HepG2 (cell line): ENCODE results near the gene MPIG6B. TPM values are rescaled to one million over a fixed set of nuclear protein-coding genes. Genes with fewer than 3 reads are reported as not detected.

Source experiments
- ATAC-seq: fragments of 200-7000 bp; cut with Tn5 transposase; 3 replicates; pipeline ENCODE4 v1.9.1; 2020; ENCODE audit warnings: mild to moderate bottlenecking, moderate library complexity
- BruUV-seq: library from RNA; stranded (reverse); fragments of 400-500 nt; replicated peaks from 2 replicates; lab custom pipeline; 2021; lab: Mats Ljungman, UMichigan
- CTCF ChIA-PET: fragments of 300-600 bp; formaldehyde crosslinking; extraction: SDS; loops from one replicate; lab custom pipeline; 2021; ENCODE audit warnings: low total read pairs, inconsistent platforms, low intra/inter-chr PET ratio; lab: Yijun Ruan, JAX
- POLR2A ChIA-PET: fragments of 350-600 bp; sonication (Branson Sonifier 250); formaldehyde crosslinking; loops from one replicate; lab custom pipeline; 2020; ENCODE audit warnings: antibody characterized with exemption, inconsistent platforms; lab: Yijun Ruan, JAX
- DNase-seq: peaks from one replicate; pipeline ENCODE4 v3.0.0-alpha.2; 2015; ENCODE audit warnings: low spot score
- FAIRE-seq: peaks from 3 replicates; lab custom pipeline; 2011; peaks lifted over from hg19 to GRCh38; lab: Jason Lieb, UNC
- H2AFZ ChIP-seq: one replicate; pipeline ENCODE4 v1.6.1; 2011; ENCODE audit warnings: low read length, inconsistent platforms
- H3K27ac ChIP-seq: fragments of 300-600 bp; 3 replicates; pipeline ENCODE4 v1.8.0; 2011; ENCODE audit warnings: mixed run types, mild to moderate bottlenecking, mixed read lengths, low read length, inconsistent platforms; ENCODE audit not compliant: insufficient read depth; ENCODE audit errors: extremely low read length
- H3K27me3 ChIP-seq, 2 experiments: fragments of 200-600 bp in 1 of 2; 2 replicates in 1 of 2; 3 replicates in 1 of 2; pipeline versions ENCODE4 v1.6.0 to v1.8.0; 2011; ENCODE audit warnings: low read length in 2 of 2, mild to moderate bottlenecking in 2 of 2, moderate library complexity in 2 of 2, inconsistent platforms in 1 of 2; ENCODE audit not compliant: insufficient read depth in 2 of 2, control insufficient read depth in 1 of 2
- H3K36me3 ChIP-seq, 2 experiments: fragments of 200-600 bp in 1 of 2; replicated peaks in 1 of 2; 2 replicates in 1 of 2; 3 replicates in 1 of 2; pipeline versions ENCODE4 v1.5.1 to v1.8.0; 2011; ENCODE audit warnings: low read length in 2 of 2, inconsistent platforms in 1 of 2; ENCODE audit not compliant: insufficient read depth in 2 of 2, control insufficient read depth in 1 of 2
- H3K4me1 ChIP-seq: 2 replicates; pipeline ENCODE4 v1.5.1; 2012; ENCODE audit warnings: low read length, inconsistent platforms; ENCODE audit not compliant: insufficient read depth
- H3K4me2 ChIP-seq: 2 replicates; pipeline ENCODE4 v1.6.0; 2011; ENCODE audit warnings: low read depth, low read length, inconsistent platforms
- H3K4me3 ChIP-seq, 3 experiments: fragments of 200-600 bp in 1 of 3; sonication (generic), shearing (Covaris generic) in 1 of 3; replicated peaks in 1 of 3; 2 replicates each; pipeline ENCODE4 v1.5.1; 2011 to 2016; ENCODE audit warnings: low read length in 3 of 3, inconsistent platforms in 2 of 3, low read depth in 2 of 3, mild to moderate bottlenecking in 2 of 3, control low read depth in 1 of 3, mixed read lengths in 1 of 3; ENCODE audit not compliant: insufficient read depth in 1 of 3
- H3K79me2 ChIP-seq: one replicate; pipeline ENCODE4 v1.6.1; 2011; ENCODE audit warnings: low read length, inconsistent platforms; ENCODE audit not compliant: insufficient read depth
- H3K9ac ChIP-seq: 2 replicates; pipeline ENCODE4 v1.6.0; 2011; ENCODE audit warnings: mild to moderate bottlenecking, low read depth, low read length, inconsistent platforms; ENCODE audit not compliant: insufficient read depth
- H3K9me3 ChIP-seq: 2 replicates; pipeline ENCODE4 v1.5.1; 2012; ENCODE audit warnings: mild to moderate bottlenecking, low read length
- H4K20me1 ChIP-seq: 2 replicates; pipeline ENCODE4 v1.6.0; 2011; ENCODE audit warnings: inconsistent platforms, mild to moderate bottlenecking, low read length, moderate library complexity; ENCODE audit not compliant: insufficient read depth
- AGO2 ChIP-seq: fragments of 200-400 bp; formaldehyde crosslinking; optimal IDR thresholded peaks from 2 replicates; pipeline ENCODE3; 2017; ENCODE audit warnings: mild to moderate bottlenecking, low read depth, low read length, moderate library complexity
- BCL3 ChIP-seq: sonication (generic); formaldehyde crosslinking; IDR thresholded peaks from 2 replicates; pipeline ENCODE4 v1.5.1; 2020; ENCODE audit warnings: mild to moderate bottlenecking, missing genetic modification reagents, moderate library complexity
- GABPB1 ChIP-seq: IDR thresholded peaks from 2 replicates; pipeline ENCODE4 v1.6.1; 2016; ENCODE audit warnings: mild to moderate bottlenecking, missing genetic modification reagents, moderate library complexity, missing compliant biosample characterization
- KDM1A ChIP-seq: IDR thresholded peaks from 2 replicates; pipeline ENCODE4 v1.6.1; 2016; ENCODE audit warnings: missing compliant biosample characterization
- KDM3A ChIP-seq: IDR thresholded peaks from 2 replicates; pipeline ENCODE4 v1.6.1; 2018; ENCODE audit warnings: low read depth, missing compliant biosample characterization
- MTA3 ChIP-seq: sonication (generic); formaldehyde crosslinking; IDR thresholded peaks from 2 replicates; pipeline ENCODE4 v1.4.0; 2020; ENCODE audit warnings: missing genetic modification reagents
- PCBP1 ChIP-seq: fragments of 200-400 bp; formaldehyde crosslinking; IDR thresholded peaks from 2 replicates; pipeline ENCODE4 v1.6.1; 2017; ENCODE audit warnings: mild to moderate bottlenecking, low read depth, low read length, borderline replicate concordance
- PHF5A ChIP-seq: IDR thresholded peaks from one replicate; pipeline ENCODE4 v1.6.1; 2018; ENCODE audit warnings: low read depth, missing genetic modification reagents; ENCODE audit not compliant: unreplicated experiment
- ZBED4 ChIP-seq: sonication (generic); formaldehyde crosslinking; IDR thresholded peaks from 2 replicates; pipeline ENCODE4 v1.4.0; 2020; ENCODE audit warnings: missing genetic modification reagents, borderline replicate concordance
- ZBTB38 ChIP-seq: sonication (generic); formaldehyde crosslinking; IDR thresholded peaks from 2 replicates; pipeline ENCODE4 v1.5.1; 2020; ENCODE audit warnings: mild to moderate bottlenecking, missing genetic modification reagents
- ZNF557 ChIP-seq: sonication (generic); formaldehyde crosslinking; IDR thresholded peaks from 2 replicates; pipeline ENCODE4 v1.4.0; 2020; ENCODE audit warnings: missing genetic modification reagents
- ZNF782 ChIP-seq: sonication (generic); formaldehyde crosslinking; IDR thresholded peaks from 2 replicates; pipeline ENCODE4 v1.4.0; 2020; ENCODE audit warnings: missing genetic modification reagents, mild to moderate bottlenecking, borderline replicate concordance
- WGBS: methylation state at CpG from one replicate; pipeline ENCODE4 v1.1.6; 2017; ENCODE audit warnings: low lambda C conversion rate; 5-methylcytosine and 5-hydroxymethylcytosine counted together
- in situ Hi-C: cut with HindIII; loops from 2 replicates; pipeline ENCODE4 v1.10.0; 2017; ENCODE audit warnings: low pct_unique_long_range_greater_than_20kb; ENCODE audit not compliant: extremely low pct_ligation_motif_present
- intact Hi-C: fragments of 100-400 bp; cut with micrococcal nuclease; formaldehyde crosslinking; loops from one replicate; pipeline ENCODE4 v1.10.0; 2022; ENCODE audit not compliant: unreplicated experiment
- polyA plus RNA-seq, 8 experiments: library from polyadenylated mRNA; depleted of rRNA in 3 of 8; stranded (reverse) in 7 of 8; unstranded in 1 of 8; fragments of >200 nt; fragmentation: Illumina TruSeq in 4 of 8; extraction: Trizol in 4 of 8; gene quantifications; 2 replicates each; pipeline versions ENCODE4 v1.2.1 to v1.2.3, GENCODE V29; 2011 to 2016; ENCODE audit warnings: low read depth in 4 of 8, missing spikeins in 1 of 8, mixed read lengths in 1 of 8; ENCODE audit not compliant: insufficient read depth in 1 of 8
- total RNA-seq, 5 experiments: library from RNA; depleted of rRNA; stranded (reverse); fragments of >200 nt; fragmentation: Illumina TruSeq; extraction: Trizol; gene quantifications; 2 replicates each; pipeline ENCODE4 v1.2.3, GENCODE V29; 2016; ENCODE audit warnings: low read depth in 1 of 5
- TF ChIP-seq, protein P1 (sequence below): sonication (generic); formaldehyde crosslinking; IDR thresholded peaks from 2 replicates; pipeline ENCODE4 v1.4.0; 2020; ENCODE audit warnings: mild to moderate bottlenecking, missing genetic modification reagents

The MPIG6B gene
- total and polyA plus RNA-seq, 2 of the 13 experiments (the other 11 are each of a cell fraction or from before 2014, with no cell fraction given) = not detected

DNA sequence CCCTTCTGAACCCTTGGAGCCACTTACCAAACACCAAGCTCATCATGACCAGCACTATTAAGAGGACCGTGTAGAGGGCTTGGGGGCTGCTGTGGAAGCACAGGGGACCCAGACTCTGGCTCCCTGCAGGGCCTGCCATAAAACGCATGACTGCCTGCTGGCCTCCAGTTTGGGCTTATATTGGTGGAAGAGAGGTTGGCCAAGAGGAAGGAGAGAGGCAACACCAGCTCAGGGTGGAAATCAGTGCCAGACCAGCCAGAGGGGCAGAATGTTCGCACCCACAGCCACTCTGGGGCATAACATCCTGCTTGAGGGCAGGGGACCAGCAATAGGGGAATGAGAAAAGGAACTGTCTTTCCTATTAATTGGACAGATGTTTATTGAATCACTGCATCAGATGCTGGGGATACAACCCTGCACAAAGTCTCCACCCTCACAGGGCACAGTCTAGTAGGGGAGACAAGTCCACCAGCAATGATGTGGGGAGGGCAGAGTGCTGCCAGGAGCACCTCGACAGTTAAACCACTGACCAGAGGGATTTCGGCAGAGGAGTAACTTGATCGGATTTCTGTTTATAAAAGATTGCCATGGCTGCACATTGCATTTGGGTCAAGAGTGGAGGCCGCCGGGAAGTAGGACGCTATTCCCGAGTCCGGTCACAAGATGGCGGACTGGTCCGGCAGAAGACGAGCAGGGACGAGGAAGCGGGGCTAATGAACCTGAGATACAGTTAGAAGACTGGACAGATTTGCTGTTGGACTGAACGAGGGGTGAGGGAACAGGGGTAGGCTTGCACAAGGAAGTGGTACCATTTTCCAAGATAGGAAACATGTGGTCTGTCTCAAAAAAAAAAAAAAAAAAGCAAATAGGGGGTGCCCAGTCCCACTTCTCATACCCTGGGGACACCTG is 42.7 kb upstream of the MPIG6B start, which contains the start of gene LY6G5C (continued):
- TF ChIP-seq ZBED4 (CRISPR knock-in tag) = 0 out of 2 replicates have a peak, but pooled peaks have one; percentile 31
- no peak for TF ChIP-seq MTA3 (CRISPR knock-in tag)

DNA sequence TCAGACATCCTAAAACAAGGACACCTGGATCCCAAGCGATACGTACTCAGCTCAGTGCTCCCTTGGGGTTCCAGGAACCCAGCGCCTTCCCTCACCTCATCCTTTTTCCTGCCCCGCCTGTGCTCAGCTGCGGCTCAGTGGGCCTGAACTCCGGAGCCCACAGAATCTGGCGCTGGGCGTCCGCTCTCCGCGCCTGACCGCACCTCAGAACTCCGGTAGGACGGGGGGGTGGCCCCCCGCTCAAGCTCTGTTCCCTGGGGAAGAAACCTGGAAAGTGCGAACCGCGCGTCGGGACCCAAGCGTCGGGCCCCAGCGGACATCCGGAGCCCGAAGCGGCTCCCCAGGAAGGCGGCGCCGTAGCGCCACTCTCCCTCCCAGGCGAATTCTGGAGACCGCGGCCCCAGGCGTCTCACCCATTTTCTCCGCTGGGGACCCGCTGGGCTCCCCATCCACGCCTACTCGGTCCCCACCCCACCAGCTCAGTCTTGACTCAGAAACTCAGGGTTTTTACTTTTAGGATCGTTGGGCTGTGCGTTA is 42.0 kb upstream of the MPIG6B start:
- in situ Hi-C loops = loop anchor here (5.0 kb wide), 1 partner anchor 86 kb away; no protein-coding TSS in a partner anchor
- BruUV-seq = no TSS peak
- TF ChIP-seq, protein P1, sequence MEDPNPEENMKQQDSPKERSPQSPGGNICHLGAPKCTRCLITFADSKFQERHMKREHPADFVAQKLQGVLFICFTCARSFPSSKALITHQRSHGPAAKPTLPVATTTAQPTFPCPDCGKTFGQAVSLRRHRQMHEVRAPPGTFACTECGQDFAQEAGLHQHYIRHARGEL = 0 out of 2 replicates have a peak, but pooled peaks have one; percentile 6
- TF ChIP-seq ZBTB38 (CRISPR knock-in tag) (peak; percentile 14; the same call in 1 of the 2 replicates), GABPB1 (peak; percentile 13; the same call in 1 of the 2 replicates), BCL3 (CRISPR knock-in tag) (no peak), ZNF782 (CRISPR knock-in tag) (peak; percentile 16; the same call in 1 of the 2 replicates), PHF5A (CRISPR knock-in tag) (no peak), ZNF557 (no peak), AGO2 (peak; percentile 40), KDM3A (CRISPR knock-in tag) (0 out of 2 replicates have a peak, but pooled peaks have one; percentile 3), PCBP1 (0 out of 2 replicates have a peak, but pooled peaks have one; percentile 31), KDM1A (CRISPR knock-in tag) (no peak)

More for the DNA sequence above, 42.0 kb upstream of the MPIG6B start:
- no peak overlapping the region for H2AFZ ChIP-seq
- no peaks in the 10 kb centered on the region for H3K27me3 ChIP-seq
- no peak overlapping the region for H3K4me3 ChIP-seq
- ChIA-PET CTCF (interaction anchor here (0.7 to 3.9 kb wide), 8 partner anchors 9 to 436 kb away, joined by 3 to 30 read pairs (median 3); partner anchors contain the start of gene DDAH2), POLR2A (interaction anchor here (0.6 to 1.9 kb wide), 4 partner anchors 10 to 168 kb away, joined by 4 to 5 read pairs (median 4); partner anchors contain the start of genes ABHD16A and HSPA1B)
- no peak overlapping the region for H3K9ac ChIP-seq
- intact Hi-C loops = loop anchor here (2.0 to 5.0 kb wide), 3 partner anchors 22 to 142 kb away; partner anchors contain the start of genes ABHD16A and LY6G6D
- H4K20me1 ChIP-seq = no peaks in the 10 kb centered on the region
- 96% methylated on average over 40 of the region's 40 CpGs for WGBS
- H3K4me1 ChIP-seq = peaks cover 26% of the 10 kb centered on the region
- no peaks in the 10 kb centered on the region for H3K79me2 ChIP-seq
- ATAC-seq (peak; percentile 4), DNase-seq (no peak), FAIRE-seq (no peak)
- no peaks in the 10 kb centered on the region for H3K9me3 ChIP-seq
- peak overlapping the region; percentile 63; the same call in 1 of the 2 replicates for H3K4me2 ChIP-seq
- peaks cover under 1% of the 10 kb centered on the region in 2 experiments; a peak in 2 of 5 replicates for H3K36me3 ChIP-seq
- H3K27ac ChIP-seq = no peak overlapping the region
